Mucosa of descending colon (tissue), 3 donors: Measurements from ENCODE around the gene DPYSL5. TPM values are rescaled to one million over a fixed set of nuclear protein-coding genes. Genes with fewer than 3 reads are reported as not detected.

Source experiments
- ATAC-seq: fragments of 200-7000 bp; cut with Tn5 transposase; one replicate; pipeline ENCODE4 v1.9.1; 2020; ENCODE audit warnings: mild to moderate bottlenecking, moderate library complexity
- DNase-seq, 3 donors: peaks; one replicate each; pipeline ENCODE4 v3.0.0-alpha.2; 2020
- H3K36me3 ChIP-seq: fragments of 200-600 bp; one replicate; pipeline ENCODE4 v1.8.0; 2021; ENCODE audit warnings: low read depth, mild to moderate bottlenecking
- H3K4me1 ChIP-seq: fragments of 200-600 bp; one replicate; pipeline ENCODE4 v1.8.0; 2021; ENCODE audit warnings: low read depth, mild to moderate bottlenecking
- H3K4me3 ChIP-seq: fragments of 200-600 bp; one replicate; pipeline ENCODE4 v1.8.0; 2021; ENCODE audit warnings: mild to moderate bottlenecking
- H3K9me3 ChIP-seq: fragments of 200-600 bp; one replicate; pipeline ENCODE4 v1.8.0; 2021; ENCODE audit warnings: mild to moderate bottlenecking
- intact Hi-C, 2 donors: fragments of 100-400 bp; cut with DNase I in 1 of 2; cut with micrococcal nuclease in 1 of 2; formaldehyde crosslinking; loops; one replicate each; pipeline versions ENCODE4 v1.11.0 to v1.11.1; 2022; cut with DNase I, micrococcal nuclease
- total RNA-seq, 3 donors: library from RNA; stranded (reverse); fragmentation: NEBNext Ultra II Directional in 2 of 3; extraction: Animal tissue kit (Norgen Biotek cat#: 25700) in 2 of 3; gene quantifications; one replicate each; pipeline versions ENCODE4 v1.2.1 to v1.2.4, GENCODE V29; 2021 to 2023
- TF ChIP-seq, protein P1 (sequence below): fragments of 200-600 bp; IDR thresholded peaks from one replicate; pipeline ENCODE4 v1.8.0; 2022; ENCODE audit warnings: antibody characterized with exemption, mild to moderate bottlenecking
- donor health status: DM: no; HTN: no; CAD: no; lungs with moderate emphysema.
- donor health status: DM: no; HTN: no; CAD: no.
- donor health status: DM: no; HTN: yes; CAD: no.

The DPYSL5 gene
- total RNA-seq, 3 donors from 2014 or later, result 0.24 to 1.3 (median 0.38) TPM

DNA sequence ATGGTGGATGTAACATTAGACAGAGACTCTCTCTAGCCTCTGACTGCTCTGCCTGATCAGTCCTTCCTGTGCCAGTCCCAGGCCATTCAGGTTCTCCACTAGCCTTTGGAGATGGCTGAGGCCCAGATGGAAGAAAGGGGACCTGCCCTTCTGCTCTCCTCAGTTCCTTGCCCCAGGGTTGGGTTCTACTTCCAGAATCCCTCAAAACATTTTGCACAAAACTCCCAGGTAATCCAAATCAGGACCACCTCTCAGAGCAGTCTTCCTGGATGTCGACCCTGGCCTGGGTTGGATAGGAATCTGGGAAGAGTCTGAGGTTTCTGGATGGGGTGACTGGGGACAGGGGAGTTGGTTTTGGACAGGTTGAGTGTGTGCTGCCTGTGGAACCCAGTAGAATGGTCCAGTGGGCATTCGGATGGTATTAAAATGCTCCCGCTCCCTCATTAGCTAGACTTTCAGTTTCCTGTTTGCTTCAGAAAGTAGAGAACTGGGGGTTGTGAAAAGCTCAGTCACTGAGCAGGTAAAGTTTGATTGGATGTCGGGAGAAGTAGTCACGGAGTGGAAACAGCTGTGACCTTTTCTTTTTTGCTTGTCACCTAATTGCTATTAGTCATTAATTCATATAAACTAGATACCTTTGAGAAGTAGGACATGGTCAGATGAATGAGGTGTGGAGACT lies 37.9 kb downstream of the DPYSL5 start:
- Histone ChIP-seq H3K4me3 (no peak overlapping the region), H3K4me1 (no peaks in the 10 kb centered on the region), H3K36me3 (no peaks in the 10 kb centered on the region), H3K9me3 (no peaks in the 10 kb centered on the region)
- DNase-seq, result no peak
- ATAC-seq, result no peak
- intact Hi-C loops, result no loop called here
- TF ChIP-seq, protein P1, sequence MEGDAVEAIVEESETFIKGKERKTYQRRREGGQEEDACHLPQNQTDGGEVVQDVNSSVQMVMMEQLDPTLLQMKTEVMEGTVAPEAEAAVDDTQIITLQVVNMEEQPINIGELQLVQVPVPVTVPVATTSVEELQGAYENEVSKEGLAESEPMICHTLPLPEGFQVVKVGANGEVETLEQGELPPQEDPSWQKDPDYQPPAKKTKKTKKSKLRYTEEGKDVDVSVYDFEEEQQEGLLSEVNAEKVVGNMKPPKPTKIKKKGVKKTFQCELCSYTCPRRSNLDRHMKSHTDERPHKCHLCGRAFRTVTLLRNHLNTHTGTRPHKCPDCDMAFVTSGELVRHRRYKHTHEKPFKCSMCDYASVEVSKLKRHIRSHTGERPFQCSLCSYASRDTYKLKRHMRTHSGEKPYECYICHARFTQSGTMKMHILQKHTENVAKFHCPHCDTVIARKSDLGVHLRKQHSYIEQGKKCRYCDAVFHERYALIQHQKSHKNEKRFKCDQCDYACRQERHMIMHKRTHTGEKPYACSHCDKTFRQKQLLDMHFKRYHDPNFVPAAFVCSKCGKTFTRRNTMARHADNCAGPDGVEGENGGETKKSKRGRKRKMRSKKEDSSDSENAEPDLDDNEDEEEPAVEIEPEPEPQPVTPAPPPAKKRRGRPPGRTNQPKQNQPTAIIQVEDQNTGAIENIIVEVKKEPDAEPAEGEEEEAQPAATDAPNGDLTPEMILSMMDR, result no peak

DNA sequence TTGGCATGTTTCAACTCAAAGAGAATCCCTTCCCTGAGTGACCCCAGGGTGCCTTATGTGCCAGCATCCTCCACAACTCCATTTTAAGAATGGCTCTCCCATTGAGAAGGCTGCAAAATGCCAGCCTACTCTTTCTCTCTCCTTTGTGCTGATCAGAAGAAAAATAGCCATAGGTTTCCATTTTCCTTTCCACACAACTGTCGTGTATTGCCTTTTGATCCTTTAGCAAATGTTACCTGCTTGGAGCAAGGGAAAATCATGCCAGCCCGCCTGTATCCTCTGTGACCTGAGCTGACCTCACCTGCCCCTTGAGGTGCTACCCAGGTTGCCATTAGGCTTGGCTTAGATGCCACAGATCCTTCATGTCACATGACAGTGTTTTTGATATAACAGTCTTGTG lies 38.8 kb downstream of the DPYSL5 start:
- intact Hi-C loops, result no loop called here

DNA sequence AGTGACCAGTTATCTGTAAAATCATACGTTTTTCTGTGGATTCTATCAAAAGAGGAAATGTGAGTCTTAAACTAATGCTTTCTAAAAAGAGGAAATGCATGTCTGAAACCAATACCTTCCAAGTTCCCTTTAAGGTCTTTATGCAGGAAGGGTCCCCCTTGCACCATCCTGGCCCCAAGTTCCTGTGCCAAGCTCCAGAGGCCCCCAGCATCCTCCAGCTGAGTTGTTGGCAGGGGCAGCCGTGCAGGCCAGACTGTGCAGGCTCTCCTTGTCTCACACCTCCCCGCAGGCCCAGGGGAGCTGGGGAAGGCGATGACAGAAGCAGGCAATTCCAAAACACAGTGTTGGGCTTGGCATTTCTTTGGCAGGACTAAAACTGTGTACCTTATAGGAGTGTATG lies 39.2 kb downstream of the DPYSL5 start:
- H3K9me3 ChIP-seq, result no peaks in the 10 kb centered on the region
- H3K4me3 ChIP-seq, result no peak overlapping the region
- no peaks in the 10 kb centered on the region for H3K36me3 ChIP-seq
- ATAC-seq (no peak), DNase-seq (no peak)
- no peaks in the 10 kb centered on the region for H3K4me1 ChIP-seq
- TF ChIP-seq, protein P1, result no peak
- intact Hi-C loops, result no loop called here

More for the DNA sequence above, 38.8 kb downstream of the DPYSL5 start:
- H3K9me3 ChIP-seq, result no peaks in the 10 kb centered on the region
- no peak overlapping the region for H3K4me3 ChIP-seq
- TF ChIP-seq, protein P1, result no peak
- DNase-seq (no peak), ATAC-seq (no peak)
- no peaks in the 10 kb centered on the region for H3K36me3 ChIP-seq
- H3K4me1 ChIP-seq, result no peaks in the 10 kb centered on the region

DNA sequence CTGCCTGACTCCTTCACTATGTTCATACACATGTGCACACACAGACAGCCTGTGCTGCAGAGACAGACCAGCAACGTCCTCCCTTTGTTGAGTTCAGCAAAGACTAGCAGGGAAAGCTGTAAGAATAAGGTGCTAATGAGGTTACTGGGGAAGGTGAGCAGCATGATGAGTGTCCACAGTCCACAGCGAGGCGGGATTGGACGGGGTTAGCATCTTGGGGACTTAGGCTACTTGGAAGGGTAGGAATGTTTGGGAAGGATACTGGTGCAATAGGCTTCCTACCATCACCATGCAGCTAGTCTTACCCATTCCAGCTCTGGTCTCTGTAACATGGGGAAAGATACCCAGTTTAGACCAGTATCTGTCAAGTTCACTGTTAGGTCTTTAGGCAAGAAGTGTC lies 41.9 kb downstream of the DPYSL5 start:
- H3K4me1 ChIP-seq, result no peaks in the 10 kb centered on the region
- TF ChIP-seq, protein P1, result no peak
- H3K4me3 ChIP-seq, result no peak overlapping the region
- no peaks in the 10 kb centered on the region for H3K9me3 ChIP-seq
- ATAC-seq (no peak), DNase-seq (no peak)
- H3K36me3 ChIP-seq, result no peaks in the 10 kb centered on the region
- intact Hi-C loops, result no loop called here

DNA sequence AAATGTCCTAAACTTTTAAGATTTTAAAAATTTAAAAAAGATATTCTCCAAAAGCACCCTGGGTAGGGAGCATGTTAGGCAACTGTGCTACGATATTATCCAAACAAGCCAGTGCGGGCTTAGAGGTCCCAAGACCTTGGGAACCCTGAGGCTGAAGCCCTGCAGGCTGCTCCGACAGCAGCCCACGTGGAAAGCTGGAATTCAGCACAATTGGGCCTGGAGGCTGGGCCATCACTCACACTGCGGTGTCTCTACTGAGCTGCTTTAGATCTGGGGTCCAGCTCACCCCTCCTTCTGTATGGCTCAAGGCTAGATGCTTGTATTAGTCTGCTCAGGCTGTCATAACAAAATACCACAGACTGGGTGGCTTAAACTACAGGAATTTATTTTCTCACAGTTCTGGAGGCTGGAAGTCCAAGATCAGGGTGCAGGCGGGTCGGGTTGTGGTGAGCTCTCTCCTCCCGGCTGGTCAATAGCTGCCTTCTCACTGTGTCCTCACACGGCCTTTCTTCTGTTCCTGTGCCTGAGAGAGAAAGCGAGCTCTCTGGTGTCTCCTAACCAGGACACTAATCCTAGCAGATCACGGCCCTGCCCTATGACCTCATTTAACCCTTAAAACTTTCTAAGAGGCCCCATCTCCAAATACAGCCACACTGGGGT lies 42.5 kb downstream of the DPYSL5 start:
- intact Hi-C loops, result no loop called here
- Histone ChIP-seq H3K4me3 (no peak overlapping the region), H3K9me3 (no peaks in the 10 kb centered on the region), H3K36me3 (no peaks in the 10 kb centered on the region), H3K4me1 (no peaks in the 10 kb centered on the region)
- DNase-seq (no peak), ATAC-seq (no peak)
- TF ChIP-seq, protein P1, result no peak
